H1 (cell line): Measurements from ENCODE around the gene PTPRJ. TPM values are rescaled to one million over a fixed set of nuclear protein-coding genes. Genes with fewer than 3 reads are reported as not detected.

Experiments used
- CHD7 ChIP-seq: fragments of 300-600 bp; sonication (generic); IDR thresholded peaks from 2 replicates; pipeline ENCODE4 v1.7.1; 2012; ENCODE audit warnings: low read length, moderate library complexity, mild to moderate bottlenecking, inconsistent platforms; ENCODE audit not compliant: insufficient replicate concordance
- GABPA ChIP-seq: IDR thresholded peaks from 2 replicates; pipeline ENCODE4 v1.6.1; 2011; ENCODE audit warnings: mild to moderate bottlenecking, low read length, moderate library complexity, borderline replicate concordance; ENCODE audit not compliant: insufficient read depth
- MAFK ChIP-seq: IDR thresholded peaks from 2 replicates; pipeline ENCODE4 v1.6.1; 2012; ENCODE audit warnings: low read depth, mild to moderate bottlenecking, improper control_type of control experiment, low read length
- MAX ChIP-seq: IDR thresholded peaks from 2 replicates; pipeline ENCODE4 v1.6.1; 2012; ENCODE audit warnings: inconsistent platforms
- TAF7 ChIP-seq: optimal IDR thresholded peaks from 2 replicates; pipeline ENCODE3; 2011; ENCODE audit warnings: low read depth, mild to moderate bottlenecking, inconsistent platforms, low read length, moderate library complexity, borderline replicate concordance
- polyA plus RNA-seq, 7 experiments: library from polyadenylated mRNA; depleted of rRNA in 3 of 7; stranded (reverse) in 5 of 7; unstranded in 2 of 7; fragments of >200 nt in 5 of 7; fragments of 200-250 nt in 2 of 7; gene quantifications; 1 replicate in 5 of 7; 2 replicates in 1 of 7; 4 replicates in 1 of 7; pipeline versions ENCODE4 v1.2.1 to v1.2.3, GENCODE V29; 2011 to 2013; ENCODE audit warnings: missing spikeins in 2 of 7, mixed read lengths in 2 of 7
- total RNA-seq: library from RNA; stranded (reverse); fragmentation: NEBNext Ultra II Directional; extraction: Animal tissue kit (Norgen Biotek cat#: 25700); gene quantifications from 2 replicates; pipeline ENCODE4 v1.2.1, GENCODE V29; 2021

PTPRJ gene
- total and polyA plus RNA-seq, 2 of the 8 experiments (the other 6 are each of a cell fraction or from before 2014, with no cell fraction given), result 4.4 to 22.6 TPM

GRCh38 chr11:48150213-48150612 is 169.9 kb downstream of the PTPRJ start (continued):
- TF ChIP-seq CHD7 (no peak), MAFK (no peak), GABPA (no peak), TAF7 (no peak), MAX (no peak)
